Measurements from ENCODE around the gene PRSS35. TPM values are rescaled to one million over a fixed set of nuclear protein-coding genes. Genes with fewer than 3 reads are reported as not detected.

Gene PRSS35
- total and polyA plus RNA-seq, 2 experiments from 2014 or later, result 33.3 to 36.2 TPM

DNA sequence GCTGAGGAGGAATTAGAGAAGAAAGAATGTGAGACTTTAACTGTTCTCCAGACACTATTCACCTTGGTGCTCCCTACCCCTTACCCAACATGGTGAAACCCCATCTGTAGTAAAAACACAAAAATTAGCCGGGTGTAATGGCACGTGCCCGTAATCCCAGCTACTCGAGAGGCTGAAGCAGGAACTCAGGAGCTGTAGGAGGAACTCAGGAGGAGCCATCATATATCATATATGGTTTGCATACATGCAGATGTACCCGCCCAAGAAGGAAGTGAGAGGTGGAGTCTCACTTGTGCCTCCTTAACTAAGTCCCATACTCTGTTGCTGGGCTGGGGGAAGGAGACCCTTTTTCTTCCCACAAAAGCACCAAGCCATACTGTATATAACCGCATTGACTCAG, 46.0 kb upstream of the PRSS35 start:
- Histone ChIP-seq H3K79me2 (no peaks in the 10 kb centered on the region), H2AFZ (no peak overlapping the region), H3K27me3 (no peaks in the 10 kb centered on the region), H3K27ac (no peak overlapping the region), H3K9me3 (ENCODE audit: low read depth) (no peaks in the 10 kb centered on the region), H4K20me1 (ENCODE audit: insufficient read depth, poor library complexity, severe bottlenecking) (no peaks in the 10 kb centered on the region), H3K4me1 (ENCODE audit: insufficient read depth) (peaks cover 20% of the 10 kb centered on the region), H3K4me3 (no peak overlapping the region), H3K36me3 (replicated peaks; ENCODE audit: insufficient read depth, low read depth) (no peaks in the 10 kb centered on the region), H3K4me2 (no peak overlapping the region), H3K9me2 (replicated peaks; ENCODE audit: insufficient read depth) (no peaks in the 10 kb centered on the region)
- TF ChIP-seq, protein P1, sequence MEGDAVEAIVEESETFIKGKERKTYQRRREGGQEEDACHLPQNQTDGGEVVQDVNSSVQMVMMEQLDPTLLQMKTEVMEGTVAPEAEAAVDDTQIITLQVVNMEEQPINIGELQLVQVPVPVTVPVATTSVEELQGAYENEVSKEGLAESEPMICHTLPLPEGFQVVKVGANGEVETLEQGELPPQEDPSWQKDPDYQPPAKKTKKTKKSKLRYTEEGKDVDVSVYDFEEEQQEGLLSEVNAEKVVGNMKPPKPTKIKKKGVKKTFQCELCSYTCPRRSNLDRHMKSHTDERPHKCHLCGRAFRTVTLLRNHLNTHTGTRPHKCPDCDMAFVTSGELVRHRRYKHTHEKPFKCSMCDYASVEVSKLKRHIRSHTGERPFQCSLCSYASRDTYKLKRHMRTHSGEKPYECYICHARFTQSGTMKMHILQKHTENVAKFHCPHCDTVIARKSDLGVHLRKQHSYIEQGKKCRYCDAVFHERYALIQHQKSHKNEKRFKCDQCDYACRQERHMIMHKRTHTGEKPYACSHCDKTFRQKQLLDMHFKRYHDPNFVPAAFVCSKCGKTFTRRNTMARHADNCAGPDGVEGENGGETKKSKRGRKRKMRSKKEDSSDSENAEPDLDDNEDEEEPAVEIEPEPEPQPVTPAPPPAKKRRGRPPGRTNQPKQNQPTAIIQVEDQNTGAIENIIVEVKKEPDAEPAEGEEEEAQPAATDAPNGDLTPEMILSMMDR (IDR thresholded peaks at IDR 0.05; ENCODE audit: poor library complexity), result no peak
- TF ChIP-seq EZH2 (IDR thresholded peaks at IDR 0.05; ENCODE audit: borderline replicate concordance), result no peak
- no peak for TF ChIP-seq EZH2phosphoT487 (IDR thresholded peaks at IDR 0.05; ENCODE audit: low read depth, severe bottlenecking, unreplicated experiment)
- WGBS (ENCODE audit: low lambda C conversion rate, missing lambda C conversion rate), result 94% methylated on average over 6 of the region's 6 CpGs
- no peak for DNase-seq (ENCODE audit: low spot score)

DNA sequence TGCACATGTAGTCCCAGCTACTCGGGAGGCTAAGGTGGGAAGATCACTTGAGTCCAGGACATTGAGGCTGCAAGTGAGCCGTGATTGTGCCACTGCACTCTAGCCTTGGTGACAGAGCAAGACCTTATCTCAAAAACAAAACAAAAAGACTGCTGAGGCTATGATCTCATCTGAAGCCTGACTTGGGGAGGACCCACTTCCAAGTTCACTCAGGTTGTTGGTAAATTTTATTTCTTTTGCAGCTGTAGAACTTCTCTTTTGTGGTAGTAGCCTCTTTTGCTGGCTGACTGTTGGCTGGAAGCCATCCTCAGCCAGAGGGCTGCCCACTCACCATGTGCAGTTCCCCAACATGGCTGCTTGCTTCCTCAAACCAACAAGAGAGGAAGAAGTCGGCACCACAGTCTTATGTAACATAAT, 44.7 kb upstream of the PRSS35 start:
- Histone ChIP-seq H3K4me1 (ENCODE audit: insufficient read depth) (peaks cover 12% of the 10 kb centered on the region), H3K27me3 (no peaks in the 10 kb centered on the region), H3K9me2 (replicated peaks; ENCODE audit: insufficient read depth) (no peaks in the 10 kb centered on the region), H3K36me3 (replicated peaks; ENCODE audit: insufficient read depth, low read depth) (no peaks in the 10 kb centered on the region), H3K4me3 (no peak overlapping the region), H4K20me1 (ENCODE audit: insufficient read depth, poor library complexity, severe bottlenecking) (no peaks in the 10 kb centered on the region), H3K79me2 (no peaks in the 10 kb centered on the region), H3K27ac (no peak overlapping the region), H2AFZ (no peak overlapping the region), H3K4me2 (no peak overlapping the region), H3K9me3 (ENCODE audit: low read depth) (no peaks in the 10 kb centered on the region)
- WGBS (ENCODE audit: low lambda C conversion rate, missing lambda C conversion rate), result 82% methylated on average over 3 of the region's 3 CpGs
- TF ChIP-seq EZH2phosphoT487 (IDR thresholded peaks at IDR 0.05; ENCODE audit: low read depth, severe bottlenecking, unreplicated experiment) (no peak), EZH2 (IDR thresholded peaks at IDR 0.05; ENCODE audit: borderline replicate concordance) (no peak)
- TF ChIP-seq, protein P1 (IDR thresholded peaks at IDR 0.05; ENCODE audit: poor library complexity), result no peak
- DNase-seq (ENCODE audit: low spot score), result no peak

DNA sequence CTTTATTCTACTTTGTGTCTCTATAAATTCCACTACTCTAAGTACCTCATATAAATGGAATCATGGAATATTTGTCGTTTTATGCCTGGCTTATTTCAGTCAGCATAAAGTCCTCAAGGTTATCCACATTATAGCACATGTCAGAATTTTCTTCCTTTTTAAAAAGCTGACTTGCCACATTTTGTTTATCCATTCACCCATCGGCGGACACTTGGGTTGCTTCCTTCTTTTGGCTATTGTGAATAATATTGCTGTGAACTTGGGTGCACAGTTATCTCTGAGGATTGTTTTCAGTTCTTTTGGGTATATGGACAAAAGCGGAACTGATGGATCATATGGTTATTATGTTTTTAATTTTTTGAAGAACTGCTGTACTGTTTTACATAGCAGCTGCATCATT, 42.3 kb upstream of the PRSS35 start:
- Histone ChIP-seq H3K36me3 (replicated peaks; ENCODE audit: insufficient read depth, low read depth) (no peaks in the 10 kb centered on the region), H3K9me3 (ENCODE audit: low read depth) (no peaks in the 10 kb centered on the region), H3K27me3 (no peaks in the 10 kb centered on the region), H3K79me2 (no peaks in the 10 kb centered on the region), H3K27ac (no peak overlapping the region), H3K4me3 (no peak overlapping the region), H3K4me2 (no peak overlapping the region), H2AFZ (no peak overlapping the region), H3K4me1 (ENCODE audit: insufficient read depth) (no peaks in the 10 kb centered on the region), H3K9me2 (replicated peaks; ENCODE audit: insufficient read depth) (no peaks in the 10 kb centered on the region), H4K20me1 (ENCODE audit: insufficient read depth, poor library complexity, severe bottlenecking) (no peaks in the 10 kb centered on the region)
- no peak for DNase-seq (ENCODE audit: low spot score)
- TF ChIP-seq EZH2phosphoT487 (IDR thresholded peaks at IDR 0.05; ENCODE audit: low read depth, severe bottlenecking, unreplicated experiment), result no peak
- no peak for TF ChIP-seq EZH2 (IDR thresholded peaks at IDR 0.05; ENCODE audit: borderline replicate concordance)
- TF ChIP-seq, protein P1 (IDR thresholded peaks at IDR 0.05; ENCODE audit: poor library complexity), result no peak
- 89% methylated on average over 4 of the region's 4 CpGs for WGBS (ENCODE audit: low lambda C conversion rate, missing lambda C conversion rate)

DNA sequence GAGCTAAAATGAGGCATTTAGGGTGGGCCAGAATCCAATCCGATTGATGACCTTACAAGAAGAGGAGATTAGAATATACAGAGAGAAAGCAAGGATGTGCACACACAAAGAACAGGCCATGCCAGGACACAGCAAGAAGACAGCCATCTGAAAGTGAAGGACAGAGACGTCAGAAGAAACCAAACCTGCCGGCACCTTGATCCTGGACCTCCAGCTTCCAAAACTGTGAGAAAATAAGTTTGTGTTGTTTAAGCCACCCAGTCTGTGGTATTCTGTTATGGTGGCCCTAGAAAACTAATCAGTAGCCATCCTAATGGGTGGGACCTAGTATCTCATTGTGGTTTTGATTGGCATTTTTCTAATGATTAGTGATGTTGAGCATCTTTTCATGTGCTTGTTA, 41.7 kb upstream of the PRSS35 start:
- Histone ChIP-seq H3K4me2 (no peak overlapping the region), H3K27ac (no peak overlapping the region), H4K20me1 (ENCODE audit: insufficient read depth, poor library complexity, severe bottlenecking) (no peaks in the 10 kb centered on the region), H3K9me3 (ENCODE audit: low read depth) (no peaks in the 10 kb centered on the region), H2AFZ (no peak overlapping the region), H3K4me3 (no peak overlapping the region), H3K4me1 (ENCODE audit: insufficient read depth) (no peaks in the 10 kb centered on the region), H3K79me2 (no peaks in the 10 kb centered on the region), H3K27me3 (no peaks in the 10 kb centered on the region), H3K9me2 (replicated peaks; ENCODE audit: insufficient read depth) (no peaks in the 10 kb centered on the region), H3K36me3 (replicated peaks; ENCODE audit: insufficient read depth, low read depth) (no peaks in the 10 kb centered on the region)
- TF ChIP-seq, protein P1 (IDR thresholded peaks at IDR 0.05; ENCODE audit: poor library complexity), result no peak
- TF ChIP-seq EZH2phosphoT487 (IDR thresholded peaks at IDR 0.05; ENCODE audit: low read depth, severe bottlenecking, unreplicated experiment), result no peak
- no peak for TF ChIP-seq EZH2 (IDR thresholded peaks at IDR 0.05; ENCODE audit: borderline replicate concordance)
- WGBS (ENCODE audit: low lambda C conversion rate, missing lambda C conversion rate), result 95% methylated on average over 3 of the region's 3 CpGs
- no peak for DNase-seq (ENCODE audit: low spot score)
